ENCODE results near the gene NRCAM.
A peak's percentile ranks its signal among the peaks of the same experiment; 100 is the strongest.
"Not testable (repeated sequence)": the region's sequence is repeated elsewhere in the genome, so short reads cannot be mapped to it uniquely, and the experiment has no call there.

NRCAM gene

GRCh38 chr7:108455998-108456677, at the start of gene NRCAM:
TSS of gene NRCAM (minus strand) at chr7:108456436. CDS start at chr7:108240064, 216,372 bp downstream.
- peak; percentile 45 for DNase-seq (ENCODE audit: low spot score)

GRCh38 chr7:108504576-108504975, 48.3 kb upstream of the NRCAM start:
- not testable (repeated sequence) for DNase-seq (ENCODE audit: low spot score)

- DNase-seq (ENCODE audit: low spot score) = peak; percentile 18
Measured at GRCh38 chr7:108503112-108504026, 47.1 kb upstream of the NRCAM start.

- DNase-seq (ENCODE audit: low spot score) = no peak
Measured at GRCh38 chr7:108499566-108499965, 43.3 kb upstream of the NRCAM start.

- no peak for DNase-seq (ENCODE audit: low spot score)
Measured at GRCh38 chr7:108498481-108498880, 42.2 kb upstream of the NRCAM start.

GRCh38 chr7:108497082-108497725, 41.0 kb upstream of the NRCAM start:
- DNase-seq (ENCODE audit: low spot score) = peak; percentile 54

- no peak for DNase-seq (ENCODE audit: low spot score)
Measured at GRCh38 chr7:108492742-108493141, 36.5 kb upstream of the NRCAM start.

GRCh38 chr7:108488768-108489538, 32.7 kb upstream of the NRCAM start:
- no peak for DNase-seq (ENCODE audit: low spot score)

GRCh38 chr7:108487646-108488045, 31.4 kb upstream of the NRCAM start:
- DNase-seq (ENCODE audit: low spot score) = no peak

- DNase-seq (ENCODE audit: low spot score) = peak; percentile 20
Measured at GRCh38 chr7:108486291-108486966, 30.2 kb upstream of the NRCAM start.

GRCh38 chr7:108484137-108484536, 27.9 kb upstream of the NRCAM start:
- no peak for DNase-seq (ENCODE audit: low spot score)

- DNase-seq (ENCODE audit: low spot score) = no peak
Measured at GRCh38 chr7:108480311-108480710, 24.1 kb upstream of the NRCAM start.

- DNase-seq (ENCODE audit: low spot score) = no peak
Measured at GRCh38 chr7:108479751-108480150, 23.5 kb upstream of the NRCAM start.

- DNase-seq (ENCODE audit: low spot score) = no peak
Measured at GRCh38 chr7:108479118-108479517, 22.9 kb upstream of the NRCAM start.

GRCh38 chr7:108468246-108468645, 12.0 kb upstream of the NRCAM start:
- no peak for DNase-seq (ENCODE audit: low spot score)

GRCh38 chr7:108467391-108467790, 11.2 kb upstream of the NRCAM start:
- no peak for DNase-seq (ENCODE audit: low spot score)

- DNase-seq (ENCODE audit: low spot score) = not testable (repeated sequence)
Measured at GRCh38 chr7:108466322-108466721, 10.1 kb upstream of the NRCAM start.

GRCh38 chr7:108464743-108465142, 8.5 kb upstream of the NRCAM start:
- DNase-seq (ENCODE audit: low spot score) = no peak

- no peak for DNase-seq (ENCODE audit: low spot score)
Measured at GRCh38 chr7:108463613-108464012, 7.4 kb upstream of the NRCAM start.

- DNase-seq (ENCODE audit: low spot score) = no peak
Measured at GRCh38 chr7:108461840-108462239, 5.6 kb upstream of the NRCAM start.

GRCh38 chr7:108460964-108461363, 4.7 kb upstream of the NRCAM start:
- no peak for DNase-seq (ENCODE audit: low spot score)
